ENCODE measurements around the gene SPDYE1.
A peak's percentile ranks its signal among the peaks of the same experiment; 100 is the strongest.
"Not testable (repeated sequence)": the region's sequence is repeated elsewhere in the genome, so short reads cannot be mapped to it uniquely, and the experiment has no call there.

Gene SPDYE1

GRCh38 chr7:43997532-43997931 is at the start of gene SPDYE1:
Gene SPDYE1, plus strand, starts transcription at chr7:43997897. Its CDS starts 2,053 bp downstream, at chr7:43999950.
- FAIRE-seq; DNase-seq (ENCODE audit: low spot score): not testable (repeated sequence)

GRCh38 chr7:43952028-43952427 is 45.7 kb upstream of the SPDYE1 start:
- FAIRE-seq (no peak), DNase-seq (ENCODE audit: low spot score) (no peak)

GRCh38 chr7:43953071-43953470 is 44.6 kb upstream of the SPDYE1 start:
- no peak for FAIRE-seq
- no peak for DNase-seq (ENCODE audit: low spot score)

GRCh38 chr7:43954524-43955228 is 43.0 kb upstream of the SPDYE1 start:
- FAIRE-seq (no peak), DNase-seq (ENCODE audit: low spot score) (peak; percentile 49)

- FAIRE-seq: no peak
- no peak for DNase-seq (ENCODE audit: low spot score)
Observed at GRCh38 chr7:43956027-43956426, 41.7 kb upstream of the SPDYE1 start.

- DNase-seq (ENCODE audit: low spot score): no peak
- no peak for FAIRE-seq
Observed at GRCh38 chr7:43960933-43961332, 36.8 kb upstream of the SPDYE1 start.

GRCh38 chr7:43966392-43966791 is 31.3 kb upstream of the SPDYE1 start:
- DNase-seq (ENCODE audit: low spot score); FAIRE-seq: not testable (repeated sequence)

GRCh38 chr7:43968172-43969040 is 29.3 kb upstream of the SPDYE1 start:
- peak; percentile 71 for FAIRE-seq
- DNase-seq (ENCODE audit: low spot score): not testable (repeated sequence)

GRCh38 chr7:43969586-43969985 is 28.1 kb upstream of the SPDYE1 start:
- not testable (repeated sequence) for FAIRE-seq; DNase-seq (ENCODE audit: low spot score)

- not testable (repeated sequence) for FAIRE-seq; DNase-seq (ENCODE audit: low spot score)
Observed at GRCh38 chr7:43970698-43971097, 27.0 kb upstream of the SPDYE1 start.

GRCh38 chr7:43974033-43974573 is 23.6 kb upstream of the SPDYE1 start:
- not testable (repeated sequence) for DNase-seq (ENCODE audit: low spot score); FAIRE-seq

- FAIRE-seq; DNase-seq (ENCODE audit: low spot score): not testable (repeated sequence)
Observed at GRCh38 chr7:43974725-43975482, 22.8 kb upstream of the SPDYE1 start.

- DNase-seq (ENCODE audit: low spot score): no peak
- FAIRE-seq: no peak
Observed at GRCh38 chr7:43977525-43977924, 20.2 kb upstream of the SPDYE1 start.

GRCh38 chr7:43978102-43978501 is 19.6 kb upstream of the SPDYE1 start:
- FAIRE-seq; DNase-seq (ENCODE audit: low spot score): not testable (repeated sequence)

- DNase-seq (ENCODE audit: low spot score); FAIRE-seq: not testable (repeated sequence)
Observed at GRCh38 chr7:43982848-43983247, 14.8 kb upstream of the SPDYE1 start.

- FAIRE-seq; DNase-seq (ENCODE audit: low spot score): not testable (repeated sequence)
Observed at GRCh38 chr7:43983736-43984135, 14.0 kb upstream of the SPDYE1 start.

- DNase-seq (ENCODE audit: low spot score): peak; percentile 29
- not testable (repeated sequence) for FAIRE-seq
Observed at GRCh38 chr7:43985904-43986864, 11.5 kb upstream of the SPDYE1 start.

- not testable (repeated sequence) for FAIRE-seq; DNase-seq (ENCODE audit: low spot score)
Observed at GRCh38 chr7:43987476-43987875, 10.2 kb upstream of the SPDYE1 start.

- not testable (repeated sequence) for FAIRE-seq; DNase-seq (ENCODE audit: low spot score)
Observed at GRCh38 chr7:43990011-43990585, 7.6 kb upstream of the SPDYE1 start.
